Lower leg skin (tissue), 4 donors: ENCODE measurements around the gene CXXC5. TPM values are rescaled to one million over a fixed set of nuclear protein-coding genes. Genes with fewer than 3 reads are reported as not detected.
A peak's percentile ranks its signal among the peaks of the same experiment; 100 is the strongest.

Experiments used
- DNase-seq, 2 donors: peaks; one replicate each; pipeline ENCODE4 v3.0.0-alpha.2; 2019; ENCODE audit warnings: low spot score in 2 of 2
- H3K4me3 ChIP-seq: fragments of 200-600 bp; sonication (generic); 2 replicates; pipeline ENCODE4 v1.5.1; 2017; ENCODE audit warnings: mild to moderate bottlenecking, low read depth; ENCODE audit not compliant: poor library complexity, severe bottlenecking
- CTCF ChIP-seq, 3 donors: fragments of 450-650 bp; IDR thresholded peaks; one replicate each; pipeline ENCODE4 v1.5.1; 2016; ENCODE audit warnings: antibody characterized with exemption in 3 of 3, mild to moderate bottlenecking in 3 of 3, moderate library complexity in 2 of 3
- POLR2A ChIP-seq, 2 donors: fragments of 450-650 bp; IDR thresholded peaks; one replicate each; pipeline ENCODE4 v1.6.1; 2016 to 2017; ENCODE audit warnings: antibody characterized with exemption in 2 of 2, mild to moderate bottlenecking in 1 of 2, moderate library complexity in 1 of 2
- WGBS, 2 donors: methylation state at CpG; one replicate each; pipeline ENCODE4 v1.1.5; 2018; 5-methylcytosine and 5-hydroxymethylcytosine counted together
- intact Hi-C: fragments of 100-400 bp; cut with DNase I; formaldehyde crosslinking; loops from one replicate; pipeline ENCODE4 v1.15.0; 2023; ENCODE audit warnings: low total_unique reads
- total RNA-seq, 4 donors: library from RNA; depleted of rRNA; stranded (reverse); fragments of >200 nt; gene quantifications; one replicate each; pipeline ENCODE4 v1.1.0, GENCODE V29; 2016

The CXXC5 gene
- total RNA-seq, 4 donors from 2014 or later, result 36.4 to 69.3 (median 45.2) TPM

GRCh38 chr5:139640421-139641115 lies 7.6 kb upstream of the CXXC5 start:
- WGBS, 2 donors, result 88 to 90% methylated on average over 13 of the region's 13 CpGs
- intact Hi-C loops, result no loop called here
- DNase-seq, result no peak
- TF ChIP-seq CTCF (IDR thresholded peaks at IDR 0.05), result no peak
- TF ChIP-seq POLR2A (IDR thresholded peaks at IDR 0.05), result no peak
- H3K4me3 ChIP-seq, result no peak overlapping the region

GRCh38 chr5:139641116-139642080 lies 6.8 kb upstream of the CXXC5 start:
- H3K4me3 ChIP-seq, result no peak overlapping the region
- 74 to 87% methylated on average over 6 of the region's 6 CpGs for WGBS, 2 donors
- intact Hi-C loops, result no loop called here
- DNase-seq, result peak in 1 of 2 donors; percentile 73
- TF ChIP-seq CTCF (IDR thresholded peaks at IDR 0.05) (no peak), POLR2A (IDR thresholded peaks at IDR 0.05) (no peak)

- TF ChIP-seq CTCF (IDR thresholded peaks at IDR 0.05) (no peak), POLR2A (IDR thresholded peaks at IDR 0.05) (no peak)
- WGBS, 2 donors, result 52 to 67% methylated on average over 7 of the region's 7 CpGs
- intact Hi-C loops, result no loop called here
- no peak overlapping the region for H3K4me3 ChIP-seq
- peak in 1 of 2 donors; percentile 82 for DNase-seq
Measured at GRCh38 chr5:139642213-139642612, 5.9 kb upstream of the CXXC5 start.

DNA sequence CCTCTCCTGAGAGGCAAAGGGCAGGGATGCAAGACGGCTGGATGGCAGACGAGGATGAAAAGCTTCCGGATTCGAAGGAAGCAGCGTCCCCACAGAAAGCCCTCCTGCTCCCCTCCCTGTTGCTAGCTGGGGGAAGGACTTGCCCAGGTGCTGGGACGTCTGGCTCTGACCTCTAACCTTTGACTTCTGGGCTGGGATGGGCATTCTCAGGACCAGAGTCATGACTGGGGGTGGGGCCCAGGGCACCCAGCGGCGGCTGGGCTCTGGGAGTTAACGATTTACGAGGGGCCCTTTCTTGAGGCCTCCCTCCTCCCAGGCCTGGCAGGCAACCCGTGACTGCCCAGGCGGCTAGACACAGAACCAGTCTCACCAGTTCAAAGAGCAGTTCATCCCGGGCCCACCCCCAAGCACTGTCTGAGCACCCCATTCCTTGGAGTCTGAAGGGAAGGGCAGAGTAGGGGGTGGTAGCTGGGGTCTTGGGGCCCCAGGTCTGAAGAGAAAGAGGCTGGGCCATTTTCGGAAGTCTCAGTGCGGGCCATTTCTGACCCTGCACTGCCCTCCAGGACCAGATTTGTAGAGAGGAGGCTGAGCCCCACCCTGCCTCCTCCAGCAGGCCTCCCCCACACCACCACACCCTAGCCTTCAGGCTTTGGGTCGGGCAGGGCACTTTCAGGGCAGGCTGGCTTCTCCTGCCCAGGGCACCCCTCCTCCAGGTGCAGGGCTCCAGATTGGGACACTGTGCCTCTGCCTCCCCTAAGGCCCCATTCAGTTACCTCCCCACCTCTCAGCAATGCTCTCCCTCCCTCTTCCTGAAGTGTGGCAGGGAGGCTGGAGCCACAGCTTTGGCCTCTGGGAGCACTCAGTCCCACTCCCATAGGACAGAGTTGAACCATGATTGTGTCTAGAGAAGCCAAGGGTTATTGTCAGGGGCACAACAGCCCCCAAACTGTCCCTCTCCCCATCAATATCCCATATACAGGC lies 5.0 kb upstream of the CXXC5 start:
- no peak for TF ChIP-seq POLR2A (IDR thresholded peaks at IDR 0.05)
- no peak for TF ChIP-seq CTCF (IDR thresholded peaks at IDR 0.05)
- H3K4me3 ChIP-seq, result no peak overlapping the region
- intact Hi-C loops, result no loop called here
- DNase-seq, result peak in 1 of 2 donors; percentile 80
- 61 to 62% methylated on average over 14 to 15 of the region's 16 CpGs for WGBS, 2 donors

DNA sequence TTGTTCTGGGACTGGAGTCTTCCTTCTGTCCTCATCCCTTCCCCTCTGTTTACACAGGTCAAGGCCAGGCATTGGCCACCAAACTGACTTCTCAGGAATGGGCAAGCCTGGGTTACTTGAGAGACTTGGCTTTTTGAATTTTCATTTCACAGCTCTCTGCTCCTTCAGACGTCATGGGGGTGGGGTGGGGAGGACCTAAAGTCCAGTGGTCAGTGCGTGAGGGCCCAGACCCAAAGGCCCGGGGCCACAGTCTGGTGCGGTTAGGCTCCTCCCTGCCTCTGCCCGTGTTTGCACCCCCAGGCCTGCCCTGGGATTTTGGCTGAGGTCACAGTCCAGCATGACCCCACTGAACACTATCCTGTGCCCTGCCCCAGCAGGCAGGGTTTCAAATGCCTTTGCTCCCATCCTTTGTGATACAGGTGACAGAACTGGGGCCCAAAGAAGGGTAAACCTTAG lies 4.1 kb upstream of the CXXC5 start:
- 86 to 87% methylated on average over 4 to 5 of the region's 5 CpGs for WGBS, 2 donors
- TF ChIP-seq CTCF (IDR thresholded peaks at IDR 0.05) (no peak), POLR2A (IDR thresholded peaks at IDR 0.05) (no peak)
- peak in 1 of 2 donors; percentile 72 for DNase-seq
- no peak overlapping the region for H3K4me3 ChIP-seq
- intact Hi-C loops, result no loop called here
